Cardiac fibroblast (primary cell): ENCODE measurements around the gene THSD7A.

Experiments used
- DNase-seq, 2 donors: peaks; one replicate each; pipeline versions ENCODE4 v3.0.0 to v3.0.0-alpha.2; 2010; ENCODE audit warnings: low read depth in 2 of 2
- H3K4me3 ChIP-seq, 2 donors: replicated peaks in 1 of 2; 1 replicate in 1 of 2; 2 replicates in 1 of 2; pipeline ENCODE4 v1.5.1; 2011; ENCODE audit warnings: low read depth in 2 of 2, low read length in 2 of 2, mild to moderate bottlenecking in 2 of 2, moderate library complexity in 1 of 2
- TF ChIP-seq, protein P1 (sequence below): IDR thresholded peaks from one replicate; pipeline ENCODE4 v1.5.1; 2011; ENCODE audit warnings: low read depth, mild to moderate bottlenecking, low read length, inconsistent platforms

Gene THSD7A

DNA sequence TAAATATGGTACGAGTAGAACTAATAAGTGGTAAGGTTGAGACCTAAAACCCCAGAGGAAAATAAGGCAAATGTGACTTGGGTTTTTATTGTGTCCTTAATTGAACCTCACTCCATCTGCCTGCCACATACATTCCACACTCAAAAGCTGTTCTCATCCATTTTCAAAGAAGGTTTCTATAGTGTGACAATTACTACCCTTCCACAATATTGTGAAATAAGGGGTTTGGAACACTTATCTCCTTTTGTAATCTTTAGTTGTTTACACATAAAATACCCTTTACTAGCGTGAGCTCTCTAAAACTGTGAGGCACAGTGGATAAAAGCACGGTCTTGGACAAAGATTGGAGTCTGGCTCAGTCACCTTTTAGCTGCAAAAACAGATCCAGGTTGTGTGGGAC lies 166.6 kb downstream of the THSD7A start:
- no peak overlapping the region for H3K4me3 ChIP-seq
- TF ChIP-seq, protein P1, sequence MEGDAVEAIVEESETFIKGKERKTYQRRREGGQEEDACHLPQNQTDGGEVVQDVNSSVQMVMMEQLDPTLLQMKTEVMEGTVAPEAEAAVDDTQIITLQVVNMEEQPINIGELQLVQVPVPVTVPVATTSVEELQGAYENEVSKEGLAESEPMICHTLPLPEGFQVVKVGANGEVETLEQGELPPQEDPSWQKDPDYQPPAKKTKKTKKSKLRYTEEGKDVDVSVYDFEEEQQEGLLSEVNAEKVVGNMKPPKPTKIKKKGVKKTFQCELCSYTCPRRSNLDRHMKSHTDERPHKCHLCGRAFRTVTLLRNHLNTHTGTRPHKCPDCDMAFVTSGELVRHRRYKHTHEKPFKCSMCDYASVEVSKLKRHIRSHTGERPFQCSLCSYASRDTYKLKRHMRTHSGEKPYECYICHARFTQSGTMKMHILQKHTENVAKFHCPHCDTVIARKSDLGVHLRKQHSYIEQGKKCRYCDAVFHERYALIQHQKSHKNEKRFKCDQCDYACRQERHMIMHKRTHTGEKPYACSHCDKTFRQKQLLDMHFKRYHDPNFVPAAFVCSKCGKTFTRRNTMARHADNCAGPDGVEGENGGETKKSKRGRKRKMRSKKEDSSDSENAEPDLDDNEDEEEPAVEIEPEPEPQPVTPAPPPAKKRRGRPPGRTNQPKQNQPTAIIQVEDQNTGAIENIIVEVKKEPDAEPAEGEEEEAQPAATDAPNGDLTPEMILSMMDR: no peak
- DNase-seq: no peak

DNA sequence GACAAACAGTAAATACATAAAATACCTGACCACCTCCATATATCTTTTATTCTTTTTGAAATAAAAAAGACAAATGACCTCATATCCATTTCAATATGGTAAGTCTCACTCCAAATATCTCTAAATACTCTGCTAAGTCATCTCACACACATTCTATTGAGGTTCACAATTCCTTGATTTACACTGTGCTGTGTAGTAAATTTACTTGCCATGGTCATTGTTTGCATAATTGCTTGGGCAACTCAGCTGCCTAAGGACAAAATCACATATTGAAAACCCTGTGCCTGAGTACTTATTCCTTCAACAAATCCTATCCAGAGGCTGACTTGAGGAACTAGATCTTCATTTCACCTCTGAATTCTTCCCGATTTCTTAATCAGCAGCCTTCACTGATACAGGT lies 176.4 kb downstream of the THSD7A start:
- TF ChIP-seq, protein P1: no peak
- no peak overlapping the region for H3K4me3 ChIP-seq
- DNase-seq: no peak

DNA sequence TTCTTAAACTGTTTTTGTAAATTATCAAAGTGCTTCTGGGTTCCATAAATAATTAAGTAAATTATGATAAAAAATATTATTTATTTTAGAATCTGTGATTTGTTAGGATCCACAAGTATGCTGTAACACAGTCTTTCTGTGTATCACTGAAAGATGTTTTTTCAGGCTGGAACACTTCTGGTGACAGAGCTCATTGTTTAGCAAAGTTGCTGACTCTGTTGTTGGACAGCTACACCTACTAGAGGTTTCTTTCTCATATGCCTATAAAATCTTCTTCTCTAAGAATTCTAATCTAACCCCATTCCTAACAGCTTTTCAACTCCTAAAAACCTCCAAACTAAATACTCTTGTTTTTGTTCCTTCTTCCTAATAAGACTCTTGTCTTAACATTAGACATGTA lies 176.8 kb downstream of the THSD7A start:
- TF ChIP-seq, protein P1: no peak
- DNase-seq: no peak

DNA sequence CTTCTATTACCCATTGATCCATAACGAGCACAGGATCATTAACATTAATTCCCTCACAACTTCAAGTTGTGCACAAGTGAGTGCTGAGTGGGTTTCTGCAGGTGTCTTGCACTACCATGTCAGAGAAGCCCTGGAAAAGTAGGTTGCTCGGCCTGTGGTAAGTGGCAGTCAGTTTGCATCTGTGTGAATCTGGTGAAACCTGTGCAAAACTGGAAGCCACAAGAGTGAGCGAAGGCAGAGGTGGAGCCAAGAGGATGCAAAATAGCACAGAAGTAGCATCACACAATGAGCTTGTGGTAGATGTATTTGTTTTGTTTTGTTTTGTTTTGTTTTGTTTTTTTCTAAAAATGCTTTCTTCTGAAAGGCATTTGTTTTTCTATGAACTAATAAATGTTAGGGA lies 181.5 kb downstream of the THSD7A start:
- TF ChIP-seq, protein P1: no peak
- H3K4me3 ChIP-seq: no peak overlapping the region
- no peak for DNase-seq

More for the DNA sequence above, 176.8 kb downstream of the THSD7A start:
- no peak overlapping the region for H3K4me3 ChIP-seq

DNA sequence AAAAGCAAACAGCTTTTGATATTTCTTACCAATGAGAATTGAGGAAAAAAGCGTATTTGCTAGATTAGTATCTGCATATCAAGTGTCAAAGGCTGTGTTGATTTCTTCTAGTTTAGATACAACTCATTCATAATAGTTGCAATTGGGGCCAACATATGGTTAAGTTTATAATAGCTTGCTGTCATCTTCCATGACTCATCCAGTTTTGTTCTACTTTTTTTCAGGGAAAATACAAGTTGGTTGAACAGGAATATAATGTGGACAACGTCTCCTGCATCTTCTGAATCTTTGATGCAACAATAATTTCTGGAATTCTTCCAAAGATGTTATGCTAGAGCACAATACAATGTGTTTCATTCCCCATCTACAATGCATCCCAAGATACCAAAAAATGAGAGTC lies 182.0 kb downstream of the THSD7A start:
- peak; percentile 26 to 57 for DNase-seq
- TF ChIP-seq, protein P1: no peak
- no peak overlapping the region for H3K4me3 ChIP-seq

DNA sequence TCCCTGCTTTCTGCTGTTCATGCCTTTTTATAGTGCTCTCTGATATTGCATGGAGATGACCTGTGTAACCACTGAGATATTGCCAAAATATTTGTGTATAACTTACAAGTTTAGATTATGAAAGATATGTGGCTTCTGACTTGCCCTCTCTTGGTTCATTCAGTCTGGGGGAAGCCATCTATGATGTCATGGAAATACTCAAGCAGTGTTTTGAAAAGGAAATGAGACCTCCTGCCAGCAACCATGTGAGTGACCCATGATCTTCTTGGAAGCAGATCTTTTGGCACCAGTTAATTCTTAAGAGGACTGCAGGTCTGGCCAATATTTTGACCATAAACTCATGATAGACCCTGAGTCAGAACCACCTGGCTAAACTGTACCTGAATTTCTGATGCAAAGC lies 183.0 kb downstream of the THSD7A start:
- peak; percentile 72 to 84 for DNase-seq
- H3K4me3 ChIP-seq: no peak overlapping the region
- TF ChIP-seq, protein P1: no peak

DNA sequence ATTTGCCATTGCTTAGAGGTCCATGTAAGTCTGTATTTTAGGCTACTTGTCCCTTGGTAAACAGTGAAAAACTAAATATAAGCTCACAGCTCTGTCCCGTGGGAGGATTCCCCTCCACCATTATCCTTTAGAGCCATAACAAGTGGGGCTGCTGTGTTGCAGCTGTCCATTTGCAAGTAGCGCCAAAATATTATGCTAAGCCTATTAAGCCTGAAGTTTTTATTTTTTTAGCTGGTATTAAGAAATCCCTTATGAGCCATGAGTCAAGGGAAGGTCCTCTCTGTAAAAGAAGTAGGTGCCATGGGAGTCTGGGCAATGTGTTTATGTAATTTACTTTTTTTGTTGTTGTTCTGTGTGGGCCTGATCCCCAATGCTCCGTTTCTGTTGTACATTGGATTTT lies 183.9 kb downstream of the THSD7A start:
- H3K4me3 ChIP-seq: no peak overlapping the region
- TF ChIP-seq, protein P1: no peak
- DNase-seq: peak in 1 of 2 donors; percentile 33
